ENCODE data around the gene TSHR.
"Not testable (repeated sequence)": the region's sequence is repeated elsewhere in the genome, so short reads cannot be mapped to it uniquely, and the experiment has no call there.

The TSHR gene

DNA sequence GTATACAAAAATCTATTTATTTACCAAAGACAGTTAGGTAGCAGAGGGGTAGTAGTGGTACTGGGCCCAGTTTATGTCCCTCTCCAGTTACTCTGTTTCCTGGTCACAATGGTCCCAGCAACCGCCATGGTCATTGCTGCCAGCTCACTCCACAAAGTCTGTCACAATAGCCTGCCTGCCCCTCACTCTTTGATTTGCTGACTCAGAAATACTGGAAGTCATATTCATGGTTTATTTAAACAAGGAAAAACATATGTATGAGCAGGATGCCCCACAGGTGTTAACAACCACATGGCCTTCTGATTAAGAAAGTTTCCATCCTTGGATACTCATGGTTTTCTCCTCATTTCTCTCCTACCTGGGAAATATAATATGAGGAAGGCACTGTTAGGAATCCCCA is 49.2 kb downstream of the TSHR start:
- DNase-seq = no peak

DNA sequence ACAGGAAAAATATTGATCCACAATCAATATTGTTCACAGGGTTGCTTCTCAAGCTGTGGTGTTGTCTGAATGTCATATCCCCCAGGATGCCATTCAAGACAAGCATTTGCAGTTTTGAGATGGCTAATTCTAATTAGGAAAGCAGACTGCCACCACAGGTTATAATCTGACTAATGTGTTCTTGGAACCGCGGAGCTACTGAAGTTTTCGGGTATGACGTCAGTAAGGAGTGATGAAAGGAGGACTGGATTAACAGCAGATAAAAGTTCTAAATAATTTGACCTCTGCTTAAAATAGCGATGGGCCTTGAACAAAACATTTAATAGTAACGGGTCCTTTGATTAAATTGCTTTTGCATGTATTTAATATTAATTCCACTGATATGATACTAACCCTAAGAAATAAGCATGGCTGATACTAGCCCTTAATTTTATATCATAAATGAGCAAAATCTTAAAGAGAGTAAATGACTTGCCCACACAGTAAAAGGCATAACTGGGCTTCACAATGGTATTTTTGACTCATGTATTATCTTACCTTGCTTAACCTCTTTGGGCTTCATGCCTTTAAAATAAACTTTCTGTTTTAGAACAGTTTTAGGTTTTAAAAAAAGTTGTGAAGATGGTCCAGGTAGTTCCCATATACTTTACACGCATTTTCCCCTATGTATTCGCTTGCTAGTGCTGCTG is 50.3 kb downstream of the TSHR start:
- DNase-seq = no peak

DNA sequence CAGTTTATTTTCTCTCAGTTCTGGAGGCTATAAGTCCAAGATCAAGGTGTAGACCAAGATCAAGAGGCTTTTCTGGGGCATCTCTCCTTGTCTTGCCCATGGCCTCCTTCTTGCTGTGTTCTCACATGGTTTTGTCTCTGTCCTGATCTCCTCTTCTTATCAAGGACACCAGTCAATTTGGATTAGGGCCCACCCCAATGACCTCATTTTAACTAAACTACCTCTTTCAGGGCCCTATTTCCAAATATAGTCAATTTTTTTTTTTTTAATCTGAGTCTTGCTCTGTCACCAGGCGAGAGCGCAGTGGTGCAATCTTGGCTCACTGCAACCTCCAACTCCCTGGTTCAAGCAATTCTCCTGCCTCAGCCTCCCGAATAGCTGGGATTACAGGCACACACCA is 50.8 kb downstream of the TSHR start:
- DNase-seq = no peak

DNA sequence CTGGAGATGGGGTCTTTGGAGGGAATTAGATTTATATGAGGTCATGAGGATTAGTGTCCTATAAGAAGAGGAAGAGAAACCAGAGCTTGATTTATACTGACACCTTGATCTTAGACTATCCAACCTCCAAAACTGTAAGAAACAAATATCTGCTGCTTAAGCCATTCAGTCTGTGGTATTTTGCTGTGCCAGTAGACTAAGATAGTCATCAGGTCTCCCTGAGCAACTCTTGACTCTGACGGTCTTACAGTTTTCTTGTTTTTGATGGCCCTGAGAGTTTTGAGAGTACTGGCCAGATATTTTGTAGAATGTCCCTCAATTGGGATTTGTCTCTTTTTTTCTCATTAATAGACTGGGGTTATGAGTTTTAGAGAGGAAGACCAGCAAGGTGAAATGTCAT is 51.7 kb downstream of the TSHR start:
- no peak for DNase-seq

DNA sequence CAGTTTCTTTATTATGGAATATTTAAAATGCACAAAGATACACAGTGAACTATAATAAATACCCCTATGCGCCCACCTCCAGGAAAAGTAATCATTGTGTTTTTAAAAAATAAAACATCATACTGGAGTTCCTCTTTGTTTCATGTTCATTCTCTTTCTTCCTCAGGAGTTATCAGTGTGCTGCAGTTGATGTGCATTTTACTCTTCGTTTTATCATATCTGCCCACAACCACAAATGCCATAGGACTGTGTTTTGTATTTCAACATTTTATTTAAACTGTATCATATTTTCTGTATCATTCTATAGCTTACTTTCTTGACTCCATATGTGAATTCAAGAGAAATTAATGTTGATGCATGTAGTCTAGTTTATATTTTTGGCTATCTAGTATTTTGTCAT is 53.9 kb downstream of the TSHR start:
- DNase-seq = no peak

DNA sequence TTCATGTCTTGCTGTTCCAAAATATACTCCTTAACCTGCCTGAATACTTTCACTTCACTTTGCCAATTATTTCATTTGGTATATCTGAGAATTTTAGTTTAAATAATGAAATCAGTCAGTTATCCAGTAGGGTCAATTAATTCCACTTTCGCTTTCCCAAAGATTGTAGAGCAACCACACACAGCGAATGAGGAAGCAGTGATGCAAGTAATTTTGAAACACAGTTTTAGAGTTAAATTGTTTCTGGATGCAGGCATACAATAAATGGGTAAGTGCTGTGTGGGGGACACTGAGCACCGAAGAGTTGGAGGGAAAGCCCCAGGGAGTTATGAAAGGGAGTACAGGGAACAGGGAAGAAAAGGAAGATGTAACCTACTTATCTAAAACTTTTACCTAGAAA is 62.8 kb downstream of the TSHR start:
- DNase-seq = no peak

DNA sequence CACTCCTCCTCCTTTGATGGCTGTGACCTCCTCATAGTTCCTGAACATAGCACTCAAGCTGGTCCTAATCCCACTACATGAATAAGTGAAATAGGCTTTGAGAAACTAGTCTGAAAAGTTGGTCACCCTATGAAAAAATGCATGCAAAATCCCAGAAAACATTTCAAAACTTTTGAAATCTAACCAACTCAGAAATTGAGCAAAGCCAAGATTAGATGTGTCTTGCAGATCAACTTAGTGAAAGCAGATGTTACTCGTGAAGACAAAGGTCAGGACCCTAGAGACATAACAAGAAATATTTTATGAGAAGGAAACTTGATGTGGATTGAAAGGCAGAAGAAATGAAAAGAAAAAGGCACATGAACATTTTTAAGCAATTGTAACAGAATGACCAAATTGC is 63.3 kb downstream of the TSHR start:
- no peak for DNase-seq

DNA sequence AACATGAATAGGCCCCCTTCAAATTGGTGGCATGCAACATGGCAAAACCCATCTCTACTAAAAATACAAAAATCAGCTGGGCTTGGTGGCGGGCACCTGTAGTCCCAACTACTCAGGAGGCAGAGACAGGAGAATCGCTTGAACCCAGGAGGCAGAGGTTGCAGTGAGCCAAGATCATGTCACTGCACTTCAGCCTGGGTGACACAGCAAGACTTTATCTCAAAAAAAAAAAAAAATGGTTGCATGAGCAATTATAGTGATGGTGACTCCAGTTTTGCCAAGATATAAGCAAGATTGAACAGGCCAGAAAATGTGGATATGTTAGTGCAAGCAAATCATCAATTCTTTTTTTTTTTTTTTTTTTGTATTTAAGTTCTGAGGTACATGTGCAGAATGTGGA is 63.7 kb downstream of the TSHR start:
- not testable (repeated sequence) for DNase-seq

DNA sequence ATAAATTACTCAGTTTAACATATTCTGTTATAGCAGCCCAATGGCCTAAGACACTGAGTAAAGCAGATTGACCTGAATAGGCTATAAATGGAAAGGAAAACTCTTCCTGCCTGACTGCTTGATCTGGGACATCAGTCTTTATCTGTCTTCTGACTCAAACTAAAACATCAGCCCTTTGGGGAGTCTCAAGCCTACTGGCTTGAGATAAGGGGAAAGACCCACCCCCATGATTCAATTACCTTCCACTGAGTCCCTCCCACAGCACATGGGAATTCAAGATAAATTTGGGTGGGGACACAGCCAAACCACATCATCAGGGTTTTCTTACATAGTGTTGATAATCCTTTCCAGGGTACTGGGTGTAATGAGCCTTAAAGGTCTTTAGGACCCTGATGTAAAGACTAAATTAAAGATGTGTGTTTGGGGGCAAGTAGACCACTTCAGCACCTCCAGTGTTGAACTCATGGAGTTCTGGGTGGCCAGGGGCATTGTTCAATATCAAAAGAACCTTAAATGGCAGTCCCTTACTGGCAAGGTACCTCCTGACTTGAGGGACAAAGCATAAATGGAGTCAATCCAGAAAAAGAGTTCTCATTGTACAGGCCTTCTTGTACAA is 67.8 kb downstream of the TSHR start:
- DNase-seq = no peak

DNA sequence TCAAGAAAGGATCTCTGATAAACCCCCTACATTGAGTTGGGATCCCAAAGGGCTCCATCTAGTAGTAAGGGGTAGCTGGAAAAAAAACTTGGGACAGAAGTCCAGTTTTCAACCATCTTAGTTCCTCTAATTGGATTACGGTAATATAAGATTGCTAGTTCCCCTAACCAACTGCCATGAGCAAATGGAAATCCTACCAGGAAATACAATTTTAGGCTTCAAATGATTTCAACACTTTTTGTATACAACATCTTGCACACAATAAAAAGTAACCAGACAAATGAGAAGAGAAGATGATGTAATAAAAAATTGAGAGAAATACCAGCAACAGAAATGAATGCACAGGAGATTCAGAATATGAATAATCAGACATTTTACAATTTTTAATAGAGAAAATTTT is 73.0 kb downstream of the TSHR start:
- DNase-seq = no peak

DNA sequence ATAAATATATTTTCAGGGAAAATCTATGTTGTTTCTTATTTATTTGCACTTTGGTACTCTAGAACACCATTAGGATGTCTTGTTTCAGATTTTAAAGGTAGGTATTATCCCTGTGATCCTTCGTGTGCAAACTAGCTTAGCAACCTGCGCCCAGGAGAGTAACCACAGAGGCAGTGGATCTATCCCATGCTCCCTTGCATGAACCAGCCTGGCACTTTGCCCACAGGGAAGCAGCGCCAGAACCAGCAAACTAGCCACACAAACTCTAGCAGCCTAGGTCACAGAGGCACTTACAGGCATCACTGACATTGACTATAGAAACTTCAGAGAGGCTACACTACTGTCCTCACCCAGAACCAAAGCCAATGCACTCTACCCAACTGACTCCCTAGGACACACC is 76.1 kb downstream of the TSHR start:
- DNase-seq = no peak

DNA sequence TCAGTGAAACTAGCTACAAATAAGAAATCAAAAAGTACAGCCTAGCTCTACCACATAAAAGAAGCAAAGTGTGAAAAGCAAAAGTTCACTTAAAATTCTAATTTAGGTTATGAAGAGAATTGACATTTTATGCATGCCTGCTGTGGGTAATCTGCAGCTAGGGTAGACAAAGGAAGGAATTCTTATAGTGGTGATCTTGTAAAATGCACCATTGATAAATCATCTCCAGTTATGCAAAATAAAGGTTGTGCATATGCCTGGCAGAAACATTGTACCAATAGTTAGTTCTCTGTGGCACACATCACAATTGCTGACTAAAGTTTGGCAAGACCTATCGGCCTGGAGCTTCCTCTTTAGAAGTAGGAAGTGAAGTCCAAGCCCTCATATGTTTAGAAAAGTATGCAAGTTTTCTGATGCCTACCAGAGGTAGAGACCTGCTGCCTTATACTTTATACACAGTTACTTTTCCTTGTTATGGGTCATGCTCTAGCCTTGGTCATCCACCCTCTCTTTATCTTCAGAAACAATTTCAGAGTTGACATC is 78.3 kb downstream of the TSHR start:
- no peak for DNase-seq

DNA sequence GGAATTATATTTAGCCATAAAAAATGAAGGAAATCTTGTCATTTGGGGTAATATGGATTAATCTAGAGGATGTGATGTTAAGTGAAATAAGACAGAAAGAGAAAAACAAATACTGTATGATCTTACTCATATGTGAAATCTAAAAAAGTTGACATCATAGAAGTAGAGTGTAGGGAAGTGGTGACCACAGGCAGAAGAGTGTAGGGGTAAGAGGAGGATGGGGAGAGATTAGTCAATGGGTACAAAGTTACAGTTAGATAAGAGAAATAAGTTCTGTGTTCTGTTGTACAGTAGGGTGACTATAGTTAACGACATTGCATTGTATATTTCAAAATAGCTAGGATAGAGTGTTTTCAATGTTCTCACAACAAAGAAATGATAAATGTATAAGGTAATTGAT is 87.0 kb downstream of the TSHR start:
- DNase-seq = no peak

DNA sequence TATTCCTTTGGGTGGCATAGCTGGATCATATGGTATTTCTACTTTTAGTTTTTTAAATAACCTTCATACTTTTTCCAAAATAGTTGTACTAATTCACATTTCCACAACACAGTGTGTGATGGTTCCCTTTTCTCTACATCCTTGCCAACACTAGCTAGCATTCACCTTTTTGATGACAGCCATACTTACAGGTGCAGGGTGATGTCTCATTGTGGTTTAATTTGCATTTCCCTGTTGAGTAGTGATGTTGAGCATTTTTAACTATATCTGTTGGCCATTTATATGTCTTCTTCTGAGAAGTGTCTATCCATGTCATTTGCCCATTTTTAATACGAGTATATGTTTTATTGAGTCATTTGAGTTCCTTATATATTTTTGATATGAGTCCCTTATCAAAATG is 96.1 kb downstream of the TSHR start:
- DNase-seq = no peak

DNA sequence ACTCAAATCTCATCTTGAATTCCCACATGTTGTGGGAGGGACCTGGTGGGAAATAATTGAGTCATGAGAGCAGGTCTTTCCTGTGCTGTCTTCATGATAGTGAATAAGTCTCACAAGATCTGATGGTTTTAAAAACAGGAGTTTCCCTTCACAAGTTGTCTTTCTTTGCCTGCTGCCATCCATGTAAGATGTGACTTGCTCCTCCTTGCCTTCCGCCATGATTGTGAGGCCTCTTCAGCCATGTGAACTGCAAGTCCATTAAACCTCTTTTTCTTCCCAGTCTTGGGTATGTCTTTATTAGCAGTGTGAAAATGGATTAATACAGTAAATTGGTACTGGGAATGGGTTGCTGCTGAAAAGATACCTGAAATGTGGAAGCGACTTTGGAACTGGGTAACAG is 98.6 kb downstream of the TSHR start:
- DNase-seq = not testable (repeated sequence)

DNA sequence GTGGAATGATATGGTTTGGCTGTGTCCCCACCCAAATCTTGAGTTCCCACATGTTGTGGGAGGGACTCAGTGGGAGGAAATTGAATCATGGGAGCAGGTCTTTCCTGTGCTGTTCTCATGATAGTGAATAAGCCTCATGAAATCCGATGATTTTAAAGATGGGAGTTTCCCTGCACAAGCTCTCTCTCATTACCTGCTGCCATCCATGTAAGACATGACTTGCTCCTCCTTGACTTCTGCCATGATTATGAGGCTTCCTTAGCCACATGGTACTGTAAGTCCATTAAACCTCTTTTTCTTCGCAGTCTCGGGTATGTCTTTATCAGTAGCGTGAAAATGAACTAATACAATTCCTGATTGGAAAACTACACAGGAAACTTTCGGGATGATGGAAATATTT is 100.5 kb downstream of the TSHR start:
- no peak for DNase-seq

DNA sequence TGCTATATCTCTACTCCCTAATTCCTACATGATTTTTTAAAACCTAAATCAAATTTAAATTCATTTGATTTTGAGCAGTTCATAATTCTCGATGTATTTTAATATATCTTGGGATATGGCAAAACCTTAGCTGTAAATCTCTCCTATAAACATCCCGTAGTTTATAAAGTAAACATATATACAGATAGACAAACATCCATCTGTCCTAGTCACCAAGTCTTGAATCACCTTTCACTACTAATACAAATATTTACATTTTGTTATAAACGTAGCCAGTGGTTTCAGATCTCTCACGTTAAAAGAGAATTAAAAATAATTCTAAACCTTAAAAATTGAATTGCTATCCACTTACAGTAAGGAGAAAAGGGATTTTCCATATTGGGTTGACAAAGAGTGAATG is 107.0 kb downstream of the TSHR start:
- no peak for DNase-seq

DNA sequence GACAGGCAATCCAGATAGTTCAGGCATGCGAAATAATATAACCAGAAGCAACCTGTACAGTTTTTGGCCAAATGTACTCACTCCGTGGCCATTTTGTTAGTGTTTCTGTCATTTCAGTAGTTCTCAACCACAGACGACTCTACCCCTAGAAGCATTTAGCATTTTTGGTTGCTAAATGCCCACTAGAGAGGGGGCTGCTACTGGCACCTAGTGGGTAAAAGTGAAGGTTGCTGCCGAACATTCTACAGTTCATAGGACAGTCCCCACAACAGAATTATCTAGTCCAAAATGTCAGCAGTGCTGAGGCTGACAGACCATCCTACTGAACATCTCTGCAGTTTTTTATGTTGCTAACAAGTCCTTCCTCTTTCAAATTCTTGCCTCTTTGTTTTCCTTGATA is 107.4 kb downstream of the TSHR start:
- DNase-seq = peak; percentile 12

DNA sequence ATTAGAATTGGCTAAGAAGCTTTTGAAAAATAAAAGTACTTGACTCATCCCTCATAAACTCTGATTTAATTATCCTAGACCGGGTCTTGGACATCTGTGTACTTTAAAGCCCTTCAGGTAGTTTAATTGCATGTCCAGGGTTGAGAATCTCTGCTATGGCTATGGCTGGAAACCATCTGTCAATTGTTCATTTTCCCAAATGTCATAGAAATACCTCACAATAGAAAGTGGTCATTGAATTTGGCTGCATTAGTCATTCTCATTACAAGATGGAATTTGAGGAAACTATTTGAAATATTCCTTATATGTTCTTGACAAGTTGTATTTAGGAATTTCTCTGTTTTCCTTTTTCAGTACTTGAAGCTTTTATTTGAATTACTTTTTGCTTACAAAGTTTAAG is 111.3 kb downstream of the TSHR start:
- no peak for DNase-seq

DNA sequence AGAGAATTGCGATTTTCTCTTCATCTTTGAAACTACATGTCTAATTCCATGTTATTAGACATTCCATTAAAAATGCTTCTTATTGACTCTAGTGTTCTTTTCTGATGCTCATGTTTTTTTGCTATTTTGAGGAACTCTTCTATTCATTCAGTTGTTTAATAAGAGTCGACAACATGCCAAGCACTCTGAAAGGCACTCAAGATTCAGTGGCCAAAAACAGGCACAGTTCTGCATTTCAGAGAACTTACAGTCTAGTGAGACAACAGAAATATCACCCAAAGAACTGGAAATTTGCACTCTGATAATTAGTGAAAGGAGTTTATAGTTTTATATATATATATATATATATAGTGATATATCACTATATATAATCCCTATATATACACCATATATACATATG is 111.7 kb downstream of the TSHR start:
- DNase-seq = no peak

DNA sequence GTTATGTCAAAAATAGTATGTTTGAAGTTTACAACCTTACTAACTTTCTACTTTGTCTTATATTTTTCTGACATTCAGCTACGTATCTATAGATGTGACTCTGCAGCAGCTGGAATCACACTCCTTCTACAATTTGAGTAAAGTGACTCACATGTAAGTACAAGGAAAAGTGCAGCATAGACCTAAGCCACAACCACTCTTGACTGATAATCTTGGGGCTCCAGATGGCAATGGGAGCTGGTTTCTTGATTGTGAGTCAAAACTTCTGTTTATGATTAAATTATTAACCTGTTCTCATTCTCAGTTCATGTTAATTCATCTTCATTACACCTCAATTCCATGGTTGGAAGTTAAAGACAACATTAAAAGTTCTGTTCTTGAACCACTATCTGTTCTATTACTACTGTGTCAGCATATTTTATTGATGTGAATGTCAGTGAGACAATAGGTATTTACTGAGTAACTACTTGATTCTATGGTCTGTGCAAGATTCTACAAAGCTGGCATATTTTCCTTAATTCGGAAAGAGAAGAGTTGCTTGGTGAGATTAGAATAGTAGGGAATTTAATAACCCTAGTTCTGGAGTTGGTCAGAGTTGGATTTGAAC is 112.9 kb downstream of the TSHR start:
- DNase-seq = no peak

DNA sequence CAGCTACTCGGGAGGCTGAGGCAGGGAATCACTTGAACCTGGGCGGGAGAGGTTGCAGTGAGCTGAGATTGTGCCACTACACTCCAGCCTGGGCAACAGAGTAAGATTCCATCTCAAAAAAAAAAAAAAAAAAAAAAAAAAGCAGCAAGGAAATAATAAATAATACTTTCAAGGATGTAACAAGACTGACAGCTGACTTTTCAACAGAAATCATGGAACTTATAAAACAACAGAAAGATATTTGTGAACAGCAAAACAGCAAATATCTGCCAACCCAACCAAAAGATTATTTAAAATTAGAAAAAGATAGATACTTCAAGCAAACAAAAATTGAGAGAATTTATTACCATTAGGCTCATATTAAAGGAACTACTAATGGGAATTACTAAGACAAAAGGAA is 115.1 kb downstream of the TSHR start:
- DNase-seq = no peak

DNA sequence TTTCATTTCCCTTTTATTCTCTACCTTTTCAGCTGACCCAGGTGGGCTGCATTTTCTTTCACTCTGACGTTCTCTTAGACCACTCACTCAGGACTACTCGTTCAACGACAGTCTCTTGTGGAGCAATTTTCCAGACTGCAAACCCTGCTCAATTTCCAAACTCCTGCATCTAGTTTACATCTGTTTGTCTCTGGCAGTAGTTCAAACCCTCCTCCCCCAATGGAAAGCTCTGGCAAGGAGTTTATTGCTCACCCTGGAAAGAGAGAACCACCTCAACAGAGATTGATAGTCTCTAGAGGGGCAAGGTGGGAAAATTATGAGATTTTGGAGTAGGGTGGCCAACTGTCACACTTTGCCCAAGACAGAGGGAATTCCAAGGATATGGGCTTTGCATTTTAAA is 130.2 kb downstream of the TSHR start:
- no peak for DNase-seq

DNA sequence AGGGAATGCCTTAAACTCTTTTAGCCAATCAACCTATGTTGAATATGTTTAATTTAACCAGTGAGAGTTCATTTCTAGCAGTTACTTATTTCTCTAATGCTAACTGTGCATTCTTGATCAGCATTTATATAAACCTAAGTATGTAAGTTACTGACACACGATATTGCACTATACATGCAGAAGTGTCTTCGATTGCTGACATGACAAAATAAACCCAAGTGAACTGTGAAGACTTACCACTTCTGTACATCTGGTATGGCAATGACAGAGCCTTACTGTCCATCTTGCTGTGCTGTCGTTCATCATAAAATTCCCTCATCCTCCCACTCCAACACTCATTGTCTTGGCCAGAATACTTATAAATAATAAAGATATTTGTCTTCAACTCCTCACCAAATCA is 131.8 kb downstream of the TSHR start:
- DNase-seq = no peak

DNA sequence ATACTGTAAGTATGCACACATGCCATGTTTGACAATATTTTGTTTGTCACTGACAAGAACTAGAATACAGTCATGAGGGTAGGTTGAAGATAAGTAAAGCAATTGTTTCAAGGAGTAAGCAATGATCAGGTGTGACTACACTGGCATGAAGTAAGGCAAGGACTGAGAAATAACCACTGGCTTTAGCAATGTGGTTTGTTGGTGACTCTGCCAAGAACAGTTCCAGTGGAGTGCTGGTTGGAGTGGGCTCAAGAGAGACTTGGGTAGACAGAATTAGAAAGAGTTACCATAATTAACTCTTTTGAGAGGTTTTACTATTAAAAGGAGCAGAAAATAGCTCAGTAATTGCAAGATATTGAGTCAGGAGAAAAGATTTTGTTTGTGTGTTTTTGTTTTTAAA is 135.7 kb downstream of the TSHR start:
- DNase-seq = no peak
